CD4-positive, alpha-beta T cell treated with Interleukin-4 for 1 hour (primary cell): Measurements from ENCODE around the gene MLX.
"Not testable (repeated sequence)": the region's sequence is repeated elsewhere in the genome, so short reads cannot be mapped to it uniquely, and the experiment has no call there.

Experiments
- DNase-seq, 2 donors: peaks; one replicate each; pipeline ENCODE4 v3.0.0-alpha.2; 2020 to 2022

The MLX gene

GRCh38 chr17:42581744-42582270 lies 14.9 kb downstream of the MLX start:
- no peak for DNase-seq

- DNase-seq: no peak
Observed at GRCh38 chr17:42584880-42585279, 18.0 kb downstream of the MLX start.

DNA sequence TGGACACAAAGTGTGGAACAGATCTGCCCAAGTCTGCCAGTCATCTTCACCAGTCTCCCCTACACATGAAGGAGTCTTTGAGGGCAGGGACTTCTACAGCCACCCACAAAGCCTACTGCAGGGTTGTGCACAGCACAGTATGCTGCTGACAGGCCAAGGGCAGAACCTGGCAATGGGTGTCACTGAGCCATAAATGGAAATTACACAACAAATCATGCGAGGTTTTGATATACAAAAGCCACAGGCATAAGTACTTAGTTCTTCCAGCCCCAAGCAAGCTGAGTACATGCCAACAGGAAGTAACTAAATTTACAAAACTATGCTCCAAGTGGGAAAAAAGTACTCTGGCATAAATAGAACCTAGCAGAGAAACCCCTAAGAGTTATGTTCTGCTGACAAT lies 18.5 kb downstream of the MLX start:
- no peak for DNase-seq

DNA sequence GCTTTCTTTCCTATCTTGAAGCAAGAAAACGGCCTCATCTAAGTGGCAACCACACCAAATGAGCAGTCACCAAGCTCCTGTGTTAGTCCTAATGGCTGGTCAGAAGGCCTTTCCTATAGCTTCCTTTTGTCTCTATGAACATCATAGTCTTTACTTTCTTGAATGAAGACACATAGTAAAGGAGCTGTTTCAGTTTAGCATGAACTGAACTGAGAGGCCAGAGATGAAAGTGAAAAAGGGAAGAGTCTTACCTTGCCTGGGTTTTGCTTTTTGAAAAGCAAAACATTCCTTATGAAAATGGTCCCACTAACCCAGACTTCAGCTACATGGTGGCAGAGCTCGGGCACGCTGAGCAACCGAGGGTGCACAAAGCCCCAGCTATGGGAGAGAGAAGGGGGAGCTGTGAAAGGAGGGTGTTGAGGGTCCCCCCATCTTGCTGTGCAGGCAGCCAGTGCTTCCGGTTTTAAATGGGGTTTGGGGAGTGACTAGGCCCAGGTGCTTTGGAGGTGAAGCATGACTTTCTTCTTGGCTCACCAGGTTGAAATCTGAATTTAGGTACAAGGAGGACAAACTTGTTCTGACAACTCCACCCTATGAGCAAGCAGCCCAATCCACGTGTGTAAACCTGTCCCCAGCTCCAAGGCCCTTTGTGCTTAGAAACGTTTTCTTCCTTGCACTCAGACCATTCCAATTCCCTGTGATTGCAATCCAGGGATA lies 19.8 kb downstream of the MLX start:
- DNase-seq: no peak

- no peak for DNase-seq
Observed at GRCh38 chr17:42590886-42591285, 24.0 kb downstream of the MLX start.

DNA sequence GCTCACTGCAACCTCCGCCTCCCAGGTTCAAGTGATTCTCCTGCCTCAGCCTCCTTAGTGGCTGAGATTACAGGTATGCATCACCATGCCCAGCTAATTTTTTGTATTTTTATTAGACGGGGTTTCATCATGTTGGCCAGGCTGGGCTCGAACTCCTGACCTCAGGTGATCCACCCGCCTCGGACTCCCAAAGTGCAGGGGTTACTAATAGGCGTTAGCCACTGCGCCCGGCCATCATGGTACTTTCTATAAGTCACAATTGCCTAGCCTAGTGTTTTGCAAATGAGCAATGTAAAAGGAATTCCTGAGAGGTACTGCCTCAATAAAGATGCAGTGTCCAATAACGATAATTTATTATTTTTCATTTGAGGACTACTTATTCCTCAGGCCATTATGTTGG lies 24.5 kb downstream of the MLX start:
- DNase-seq: no peak

DNA sequence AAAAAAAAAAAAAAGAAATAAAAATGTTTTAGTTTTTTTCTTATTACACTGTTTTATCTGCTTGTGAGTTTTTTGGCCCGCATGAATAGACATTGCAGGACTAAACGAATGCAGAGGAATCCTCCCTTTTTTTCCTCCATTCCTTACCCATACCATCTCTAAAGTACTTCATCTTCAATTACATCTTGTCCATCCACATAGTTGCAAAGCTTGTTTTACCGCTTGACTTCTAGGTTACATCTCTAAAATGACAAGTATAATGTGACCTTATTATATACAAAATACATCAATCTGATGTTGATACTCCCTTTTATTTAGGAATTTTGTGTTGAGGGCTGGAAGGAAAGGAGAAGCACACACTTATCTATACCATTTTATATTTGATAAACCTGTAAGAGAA lies 29.5 kb downstream of the MLX start:
- DNase-seq: no peak

GRCh38 chr17:42598905-42599304 lies 32.0 kb downstream of the MLX start:
- DNase-seq: no peak

DNA sequence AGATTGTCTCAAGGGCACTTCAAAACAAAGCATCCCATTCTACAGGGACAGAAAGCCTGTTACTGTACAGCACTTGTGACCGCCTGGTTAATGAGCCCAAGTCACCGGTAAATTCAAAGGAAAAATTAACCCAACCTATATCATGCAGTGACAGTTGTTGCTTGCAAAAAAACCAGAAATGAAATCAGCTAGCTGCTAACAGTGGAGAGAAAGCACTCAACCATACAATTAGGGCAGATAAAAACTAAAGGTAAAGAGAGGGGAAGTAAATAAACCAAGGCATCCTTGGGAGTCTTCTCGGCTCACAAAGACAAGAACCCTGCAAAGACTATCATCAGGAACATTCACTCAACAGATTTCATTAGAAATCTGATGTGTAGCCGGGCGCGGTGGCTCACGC lies 36.4 kb downstream of the MLX start:
- DNase-seq: no peak

DNA sequence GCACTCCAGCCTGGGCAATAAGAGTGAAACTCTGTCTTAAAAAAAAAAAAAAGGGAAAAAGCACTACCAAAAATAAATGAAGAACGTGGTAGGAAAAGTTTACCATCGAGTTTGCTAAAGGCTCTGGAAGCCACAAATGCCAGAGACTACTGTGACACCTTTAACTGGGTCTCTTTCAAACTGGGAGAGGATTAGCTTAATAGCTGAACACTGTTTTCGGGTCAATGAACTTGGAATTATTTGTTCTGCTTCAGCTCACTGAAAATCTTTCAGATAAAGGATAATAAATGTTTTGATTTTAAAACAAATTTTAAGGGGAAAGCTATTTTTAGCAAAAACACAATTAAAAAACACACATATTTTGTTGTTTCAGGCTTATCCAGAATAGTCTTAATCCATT lies 40.9 kb downstream of the MLX start:
- DNase-seq: no peak

DNA sequence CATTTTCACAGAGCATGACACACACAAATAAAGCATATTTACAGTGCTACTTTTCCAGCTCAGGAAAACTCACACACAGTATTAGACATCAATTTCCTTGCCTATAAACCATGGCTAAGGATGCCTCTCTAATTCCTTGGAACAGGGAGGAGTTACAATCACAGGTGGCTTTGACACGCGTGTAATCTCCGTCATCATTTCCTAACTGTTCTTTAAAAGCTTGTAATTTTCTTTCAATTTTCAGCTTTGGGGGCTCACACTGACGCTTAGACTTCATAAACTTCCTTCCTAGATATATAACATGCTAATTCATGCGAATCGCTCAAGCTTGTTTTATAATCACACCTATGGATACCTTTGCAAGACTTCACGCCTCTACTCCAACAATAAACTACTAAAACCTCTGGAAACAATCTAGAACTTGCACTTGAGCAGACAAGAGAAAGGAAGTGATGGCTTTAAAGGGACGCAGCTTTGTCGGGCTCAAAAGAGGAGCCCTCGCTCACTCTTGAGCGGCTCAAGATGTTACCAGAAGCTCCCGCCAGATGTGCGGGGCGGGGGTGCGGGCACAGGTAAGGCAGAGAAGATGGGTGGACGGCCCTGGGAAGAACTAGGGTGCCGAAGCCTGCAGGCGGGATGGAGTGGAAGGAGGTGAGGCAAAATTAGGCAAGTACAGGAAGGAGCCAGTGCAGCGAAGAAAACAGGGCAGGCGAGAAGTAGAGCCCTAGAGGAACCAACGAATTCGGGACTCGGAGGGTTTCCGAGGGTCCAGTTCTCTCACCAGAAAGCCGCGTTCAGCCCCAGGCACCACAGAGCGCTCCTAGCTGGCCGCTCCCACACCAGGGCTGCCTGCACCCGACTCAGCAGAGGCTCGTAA lies 41.6 kb downstream of the MLX start:
- peak in 1 of 2 donors; percentile 43 for DNase-seq

GRCh38 chr17:42609182-42609813 lies 42.4 kb downstream of the MLX start, which contains the start of the genes RETREG3 and TUBG1:
Gene RETREG3 (minus strand): TSS chr17:42609374. CDS start chr17:42609324, 50 bp downstream.
Gene TUBG1 (plus strand): TSS chr17:42609683. CDS start chr17:42609738, 55 bp downstream.
- DNase-seq: peak; percentile 99

DNA sequence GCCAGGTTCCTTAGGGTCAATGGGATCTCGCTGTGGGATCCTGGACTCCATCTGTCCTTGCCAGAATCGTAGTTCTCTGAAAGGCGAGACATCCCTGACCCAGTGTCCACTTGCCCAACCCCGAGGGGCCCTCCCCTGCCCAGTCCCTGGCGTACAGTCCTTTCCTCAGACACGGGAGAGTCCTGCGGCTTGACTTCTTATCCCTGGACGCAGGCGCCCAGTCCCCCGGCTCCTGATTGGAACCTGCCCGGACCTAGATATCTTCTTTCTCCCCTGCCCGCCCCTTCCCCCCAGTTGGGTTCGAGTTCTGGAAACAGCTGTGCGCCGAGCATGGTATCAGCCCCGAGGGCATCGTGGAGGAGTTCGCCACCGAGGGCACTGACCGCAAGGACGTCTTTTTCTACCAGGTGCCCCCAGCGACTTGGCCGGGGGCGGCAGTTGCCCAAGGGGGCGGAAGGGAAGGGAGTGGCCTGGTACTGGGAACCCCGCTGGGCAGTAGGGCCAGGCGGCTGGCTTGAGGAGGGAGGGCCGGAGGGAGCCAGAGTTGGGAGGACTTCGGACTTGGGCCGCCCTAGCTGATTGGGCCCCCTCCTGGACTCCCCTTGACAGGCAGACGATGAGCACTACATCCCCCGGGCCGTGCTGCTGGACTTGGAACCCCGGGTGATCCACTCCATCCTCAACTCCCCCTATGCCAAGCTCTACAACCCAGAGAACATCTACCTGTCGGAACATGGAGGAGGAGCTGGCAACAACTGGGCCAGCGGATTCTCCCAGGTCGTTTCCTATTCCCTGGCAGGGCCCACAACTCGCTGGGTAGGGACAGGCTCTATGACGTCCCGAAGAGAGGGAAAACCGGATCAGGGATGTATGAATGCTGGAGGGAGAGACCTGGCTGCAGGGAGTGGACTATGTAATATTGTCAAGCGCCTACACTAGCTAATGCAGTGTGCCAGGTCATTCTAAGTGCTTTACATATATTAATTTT lies 43.2 kb downstream of the MLX start:
- DNase-seq: not testable (repeated sequence)

DNA sequence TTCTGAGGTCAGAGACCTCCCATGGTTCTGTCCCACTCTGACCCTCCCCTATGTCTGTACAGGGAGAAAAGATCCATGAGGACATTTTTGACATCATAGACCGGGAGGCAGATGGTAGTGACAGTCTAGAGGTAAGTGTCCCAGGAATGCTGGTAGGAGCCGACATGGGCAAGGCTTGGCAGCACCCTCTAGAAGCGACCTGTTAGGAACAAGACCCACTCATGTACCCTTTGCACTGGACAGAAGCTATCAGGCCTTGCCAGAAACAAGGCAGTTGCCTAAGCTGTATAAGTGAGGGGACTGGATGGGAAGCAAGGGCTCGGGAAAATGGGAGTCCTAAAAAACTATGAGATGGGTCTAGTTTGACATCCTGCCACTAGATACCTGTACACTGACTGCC lies 45.1 kb downstream of the MLX start:
- no peak for DNase-seq

GRCh38 chr17:42613699-42614295 lies 46.9 kb downstream of the MLX start:
- no peak for DNase-seq

- no peak for DNase-seq
Observed at GRCh38 chr17:42617956-42618431, 51.1 kb downstream of the MLX start.

- no peak for DNase-seq
Observed at GRCh38 chr17:42618442-42619150, 51.7 kb downstream of the MLX start.

- DNase-seq: not testable (repeated sequence)
Observed at GRCh38 chr17:42621987-42622386, 55.1 kb downstream of the MLX start.
